Fibroblast of the conjunctiva (primary cell): Measurements from ENCODE around the gene IGSF3.

Experiments used
- DNase-seq: peaks from one replicate; pipeline ENCODE4 v3.0.0-alpha.2; 2010; ENCODE audit warnings: low read depth

Gene IGSF3

DNA sequence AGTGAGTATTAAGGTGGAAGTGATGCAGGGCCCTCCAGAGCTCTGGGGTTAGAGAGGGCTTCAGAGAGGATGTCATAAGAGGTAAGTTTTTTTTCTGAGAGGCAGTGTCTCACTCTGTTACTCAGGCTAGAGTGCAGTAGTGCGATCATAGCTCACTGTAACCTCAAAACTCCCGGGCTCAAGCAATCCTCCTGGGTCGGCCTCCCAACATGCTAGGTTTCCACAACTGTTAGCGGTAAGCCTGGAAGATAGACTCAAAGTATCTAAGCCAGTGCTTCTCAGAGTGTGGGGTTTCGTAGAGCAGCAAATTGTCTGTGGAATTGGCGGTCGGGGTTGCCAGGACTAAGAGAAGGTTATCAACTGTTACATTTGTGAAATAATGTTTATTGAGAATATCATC is 18.6 kb upstream of the IGSF3 start:
- DNase-seq: no peak

DNA sequence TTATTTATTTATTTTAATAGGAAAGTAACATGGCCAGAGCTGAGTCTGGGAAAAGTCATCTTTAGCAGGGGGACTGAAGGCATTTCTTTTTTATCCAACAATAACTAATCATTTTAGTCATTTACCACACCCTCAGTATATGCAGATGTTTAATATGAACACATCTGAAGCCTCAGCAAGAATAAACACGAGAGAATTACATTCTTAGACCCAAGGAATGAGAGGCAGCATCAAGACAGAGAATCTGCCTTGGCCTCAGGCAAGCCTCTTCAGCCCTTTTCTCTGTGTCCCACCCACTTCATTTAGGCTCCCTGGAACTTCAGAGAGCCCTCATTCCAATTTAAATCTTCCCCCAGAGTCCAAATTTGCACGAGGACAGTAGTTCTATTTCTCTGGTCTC is 17.0 kb upstream of the IGSF3 start:
- DNase-seq: no peak

DNA sequence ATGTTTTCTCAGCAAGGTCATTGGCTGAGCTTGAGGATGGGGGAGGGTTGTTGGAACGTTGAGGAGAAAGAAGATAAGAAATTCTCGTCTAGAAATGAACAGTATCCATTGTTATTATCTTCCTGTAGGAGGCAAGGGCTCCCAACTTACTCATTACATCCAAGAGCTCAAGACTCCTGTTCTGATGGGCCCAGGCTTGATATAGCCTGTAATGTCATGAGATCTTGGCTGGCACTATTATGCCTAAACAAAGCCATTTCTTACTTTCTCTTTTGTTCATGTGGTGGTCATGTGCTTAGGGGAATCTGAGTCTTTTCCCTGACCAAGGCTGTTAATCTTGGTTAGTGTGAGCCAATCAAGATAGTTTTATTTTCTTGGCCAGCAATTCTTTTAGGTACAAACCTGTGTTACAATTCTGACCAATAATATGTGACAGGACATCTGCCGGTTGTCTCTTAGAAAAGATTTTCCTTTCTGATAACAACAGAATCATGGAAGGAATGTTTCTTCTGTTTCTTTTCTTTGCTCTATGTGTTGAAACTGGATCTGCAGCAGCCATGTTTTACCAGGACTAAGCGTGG is 15.2 kb upstream of the IGSF3 start:
- no peak for DNase-seq

DNA sequence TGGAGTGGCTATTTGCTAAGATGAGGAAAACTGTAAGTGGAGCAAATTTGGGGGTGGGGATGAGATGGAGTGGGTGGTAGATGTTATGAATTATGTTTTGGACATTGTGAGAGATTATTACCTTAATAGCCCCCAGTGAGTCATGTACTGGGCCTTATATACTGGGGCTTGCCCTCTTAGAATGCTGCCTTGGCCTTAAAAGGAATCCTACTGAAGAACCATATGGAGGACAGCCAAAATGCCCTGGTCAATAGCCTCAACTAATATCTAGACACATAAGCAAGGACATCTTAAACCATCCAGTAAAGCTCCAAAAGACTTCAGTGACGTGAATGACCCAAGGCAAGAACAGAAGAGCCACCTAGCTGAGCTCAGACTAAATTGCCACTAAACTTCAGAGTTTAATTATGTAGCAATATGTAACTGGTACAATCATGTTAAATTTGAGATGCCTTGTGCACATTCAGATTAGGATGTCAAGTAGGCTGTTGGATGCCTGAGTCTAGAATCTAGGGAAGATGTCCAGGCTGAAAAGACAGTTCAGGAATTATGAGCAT is 13.9 kb upstream of the IGSF3 start:
- DNase-seq: no peak

DNA sequence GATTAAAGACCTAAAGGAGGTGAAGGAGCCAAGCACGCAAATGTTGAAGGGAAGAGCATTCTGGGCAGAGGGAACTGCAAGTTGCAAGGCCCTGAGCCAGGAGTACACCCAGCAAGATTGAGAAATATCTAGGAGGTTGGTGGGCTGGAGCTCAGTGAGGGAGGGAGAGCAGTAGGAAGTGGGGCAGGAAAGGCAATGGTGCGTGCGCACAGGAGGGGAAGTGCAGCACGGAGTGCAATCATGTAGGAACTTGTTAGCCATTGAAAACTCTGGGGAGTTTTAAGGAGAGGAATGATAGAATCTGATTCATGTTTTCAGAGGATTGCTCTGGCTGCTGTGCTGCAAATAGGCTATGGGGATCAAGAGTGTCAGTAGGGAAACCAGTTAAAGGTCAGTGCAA is 13.2 kb upstream of the IGSF3 start:
- no peak for DNase-seq

DNA sequence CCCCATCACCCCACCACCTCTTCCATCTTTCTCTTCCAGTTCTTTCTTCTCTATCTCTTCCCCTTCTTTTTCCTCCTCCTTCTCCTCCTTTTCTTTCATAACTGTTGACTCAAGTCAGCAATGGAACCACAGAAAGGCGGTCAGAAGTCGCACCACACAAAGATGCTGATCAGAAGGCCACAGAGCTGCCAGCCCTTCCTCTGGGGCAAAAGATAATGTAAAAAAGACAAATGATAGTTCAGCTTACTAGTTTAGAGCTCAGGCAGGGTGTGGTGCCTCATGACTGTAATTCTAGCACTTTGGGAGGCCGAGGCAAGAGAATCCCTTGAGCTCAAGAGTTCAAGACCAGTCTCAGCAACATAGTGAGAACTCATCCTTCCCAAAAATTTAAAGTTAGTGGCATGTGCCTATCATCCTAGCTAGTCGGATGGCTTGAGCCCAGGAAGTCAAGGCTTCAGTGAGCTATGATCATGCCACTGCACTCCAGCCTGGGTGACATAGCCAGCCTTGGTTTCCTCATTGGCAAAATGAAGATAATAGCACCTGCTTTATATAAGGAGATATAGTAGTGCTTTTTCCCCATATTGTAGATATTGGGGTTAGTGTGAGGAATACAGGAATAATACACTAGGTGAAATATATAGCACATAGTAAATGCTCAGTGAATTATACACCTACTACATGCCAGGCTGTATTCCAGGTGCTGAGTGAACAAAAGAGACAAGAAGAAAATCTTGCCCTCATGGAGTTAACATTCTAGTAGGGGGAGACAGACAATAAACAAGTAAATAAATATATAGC is 12.5 kb upstream of the IGSF3 start:
- no peak for DNase-seq

DNA sequence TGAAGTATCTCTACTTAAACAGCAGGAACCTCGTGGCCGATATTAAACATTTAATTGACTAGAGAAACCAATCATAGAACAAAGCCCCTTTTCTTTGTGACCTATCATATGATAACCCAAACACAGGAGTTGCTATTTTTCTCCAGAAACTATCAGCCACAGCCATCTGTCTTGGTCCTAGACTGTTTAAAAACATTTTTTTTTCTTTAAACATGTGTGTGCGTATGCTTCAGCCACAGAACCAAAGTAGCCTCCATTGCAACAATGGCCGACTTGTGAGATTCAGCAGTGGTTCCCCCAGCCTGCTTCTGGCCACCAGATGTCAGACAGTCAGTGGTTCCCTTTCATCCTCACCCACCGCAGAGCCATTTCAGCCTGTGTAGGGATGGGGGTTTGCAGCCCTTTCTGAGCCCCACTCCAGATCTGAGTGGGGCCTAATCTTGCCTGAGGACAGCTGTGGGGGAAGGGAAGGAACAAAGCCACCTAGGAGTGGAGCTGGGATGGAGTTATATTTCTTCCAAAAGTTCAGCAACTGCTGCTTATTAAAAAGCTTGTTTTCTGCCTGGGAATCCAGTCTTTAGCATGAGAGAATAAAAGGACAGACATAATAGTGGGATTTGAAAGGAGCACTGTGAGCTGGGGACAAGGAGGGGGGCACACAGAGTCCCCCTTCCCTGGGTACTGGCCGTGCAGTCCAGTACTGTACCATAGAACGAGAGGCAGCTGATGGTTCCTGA is 11.7 kb upstream of the IGSF3 start:
- DNase-seq: no peak

DNA sequence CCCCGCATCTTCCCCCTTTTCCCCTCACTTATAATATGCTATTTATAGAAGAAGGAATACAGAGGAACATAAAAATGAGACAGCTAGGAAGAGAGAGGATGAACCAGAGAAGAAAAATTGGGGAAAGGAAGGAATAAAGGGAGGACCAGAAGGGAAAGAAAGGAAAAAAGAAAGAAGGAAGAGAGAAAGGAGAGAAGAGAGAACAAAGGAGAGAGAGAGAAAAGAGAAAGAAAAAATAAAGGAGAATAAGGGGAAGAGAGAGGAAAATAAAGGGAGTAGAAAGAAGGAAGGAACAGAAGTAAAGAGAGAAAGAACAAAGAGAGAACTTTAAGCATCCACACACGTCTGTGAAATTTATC is 11.2 kb upstream of the IGSF3 start:
- no peak for DNase-seq

DNA sequence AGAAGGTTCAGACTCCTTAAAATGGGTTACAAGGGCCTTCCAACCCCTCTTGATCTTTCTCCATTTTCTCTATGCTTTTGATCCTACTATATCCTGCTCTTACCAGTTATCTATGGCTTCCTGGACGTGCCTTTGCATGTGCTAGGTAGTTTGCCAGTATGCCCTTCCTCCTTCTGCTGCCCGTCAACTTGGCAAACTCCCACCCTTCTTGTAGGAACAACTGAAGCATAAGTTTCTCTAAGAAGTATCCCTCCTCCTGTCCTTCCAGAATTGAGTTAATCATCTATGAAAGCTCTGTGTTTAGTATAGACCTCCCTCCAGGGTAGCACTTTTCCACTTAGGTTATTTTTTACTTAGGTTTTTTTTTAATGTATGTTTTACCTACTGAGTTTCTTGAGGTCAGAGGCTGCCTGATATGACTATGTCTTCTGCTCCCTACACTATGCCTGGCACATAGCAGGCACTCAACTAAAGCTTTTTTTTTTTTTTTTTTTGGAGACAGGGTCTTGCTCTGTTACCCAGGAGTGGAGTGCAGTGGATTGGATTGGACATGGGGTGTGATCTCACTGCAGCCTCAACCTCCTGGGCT is 10.0 kb upstream of the IGSF3 start:
- DNase-seq: no peak

DNA sequence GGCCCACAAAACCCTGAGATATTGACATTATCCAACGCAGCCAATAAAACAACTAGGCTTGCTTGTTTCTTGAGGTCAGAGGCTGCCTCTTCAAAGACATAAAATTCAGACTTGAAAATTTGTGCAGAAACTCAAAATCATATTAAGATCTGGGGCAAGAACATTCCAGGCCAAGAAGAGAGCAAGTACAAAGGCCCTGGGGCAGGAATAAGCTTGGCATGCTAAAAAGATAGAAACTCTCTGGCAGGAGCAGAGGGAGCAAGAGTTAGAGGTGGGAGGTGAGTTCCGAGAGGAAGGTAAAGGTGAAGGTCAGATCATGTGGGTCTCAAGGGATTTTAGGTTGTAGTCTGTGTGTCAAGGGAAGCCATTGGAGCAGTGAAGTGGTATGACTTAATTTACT is 8.8 kb upstream of the IGSF3 start:
- no peak for DNase-seq

DNA sequence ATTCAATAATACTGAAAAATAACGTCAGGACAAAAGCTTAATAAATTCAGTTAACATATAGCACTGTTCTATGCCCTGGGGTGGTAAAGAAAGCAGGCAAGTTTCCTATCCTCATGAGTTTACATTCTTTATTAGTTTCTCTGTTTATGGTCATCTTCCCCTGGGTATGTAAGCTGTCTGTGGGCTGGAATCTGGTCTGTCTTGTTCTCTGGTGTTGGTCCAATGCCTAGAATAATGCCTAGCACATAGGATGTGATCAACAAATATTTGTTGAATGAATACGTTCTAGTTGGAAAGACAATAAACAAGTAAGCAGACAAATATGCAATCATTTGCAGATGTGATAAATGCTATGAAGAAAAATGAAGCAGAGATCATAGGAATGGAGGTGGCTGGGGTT is 7.2 kb upstream of the IGSF3 start:
- peak; percentile 27 for DNase-seq

DNA sequence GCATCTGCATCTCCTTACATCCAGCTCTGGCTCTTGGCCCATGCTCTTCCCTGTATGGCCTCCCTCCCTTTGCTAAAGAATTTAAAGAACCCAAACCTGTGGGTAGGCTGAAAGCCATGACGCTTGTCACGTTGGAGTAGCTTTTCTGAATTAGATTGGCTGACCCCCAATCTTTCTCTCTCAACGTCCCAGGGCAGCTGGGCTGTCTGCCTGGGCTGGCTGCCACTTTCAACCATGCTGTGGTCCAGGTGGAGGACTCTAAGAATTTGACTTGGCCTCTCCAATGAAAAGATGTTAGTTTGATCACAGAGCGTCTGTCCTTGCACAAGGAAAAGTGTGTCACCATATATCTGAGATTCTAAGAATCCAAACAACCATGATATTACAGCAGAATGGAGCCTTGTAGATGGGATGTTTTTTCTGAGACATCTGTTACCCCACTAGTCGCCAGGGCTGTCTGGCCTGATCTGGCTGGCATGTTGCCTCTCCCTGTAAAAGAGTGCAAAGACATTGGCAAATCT is 6.5 kb upstream of the IGSF3 start:
- DNase-seq: no peak

DNA sequence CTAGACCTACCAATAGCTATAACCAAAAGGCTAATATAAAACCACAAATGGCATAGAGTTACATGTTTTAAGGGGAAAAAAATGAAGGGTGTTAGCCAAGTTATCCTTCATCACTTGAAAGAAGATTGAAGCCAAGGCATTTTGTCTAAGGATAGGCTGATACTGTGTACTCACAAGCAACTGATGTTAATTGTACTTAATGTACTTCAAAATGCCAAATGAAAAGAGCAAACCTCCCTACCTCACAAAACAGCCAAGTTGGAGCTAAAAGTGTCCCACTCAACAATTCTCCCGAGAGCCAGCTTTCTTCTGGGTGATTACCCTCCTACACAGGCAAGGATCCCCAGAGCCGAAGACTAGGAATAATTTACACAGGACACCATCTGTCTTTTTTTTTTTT is 4.4 kb upstream of the IGSF3 start:
- no peak for DNase-seq

DNA sequence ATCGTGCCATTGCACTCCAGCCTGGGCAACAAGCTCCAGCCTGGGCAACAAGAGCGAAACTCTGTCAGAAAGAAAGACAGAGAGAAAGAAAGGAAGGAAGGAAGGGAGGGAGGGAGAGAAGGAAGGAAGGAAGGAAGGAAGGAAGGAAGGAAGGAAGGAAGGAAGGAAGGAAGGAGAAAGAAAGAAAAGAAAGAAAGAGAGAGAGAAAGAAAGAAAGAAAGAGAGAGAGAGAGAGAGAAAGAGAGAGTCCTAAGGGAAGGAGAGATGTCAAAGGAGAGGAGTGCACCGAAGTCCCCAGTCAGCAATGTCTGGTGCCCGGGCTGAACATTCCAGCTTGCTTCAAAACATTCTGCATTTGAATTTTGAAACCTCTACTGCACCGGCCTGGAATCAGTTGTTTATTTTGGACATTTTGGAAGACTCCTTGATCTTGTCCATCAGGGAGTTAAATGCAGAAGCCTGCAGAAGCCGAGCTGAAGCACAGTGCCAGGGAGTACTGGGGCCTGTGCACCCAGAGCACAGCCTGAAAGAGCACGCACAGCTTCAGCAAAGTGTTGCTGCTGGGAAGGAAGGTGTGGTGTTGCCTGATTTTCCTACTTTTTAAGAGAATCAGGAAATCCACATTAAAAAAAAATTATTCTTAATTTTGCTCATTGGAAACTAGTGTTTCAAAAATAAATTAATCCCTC is 3.7 kb upstream of the IGSF3 start:
- DNase-seq: no peak

DNA sequence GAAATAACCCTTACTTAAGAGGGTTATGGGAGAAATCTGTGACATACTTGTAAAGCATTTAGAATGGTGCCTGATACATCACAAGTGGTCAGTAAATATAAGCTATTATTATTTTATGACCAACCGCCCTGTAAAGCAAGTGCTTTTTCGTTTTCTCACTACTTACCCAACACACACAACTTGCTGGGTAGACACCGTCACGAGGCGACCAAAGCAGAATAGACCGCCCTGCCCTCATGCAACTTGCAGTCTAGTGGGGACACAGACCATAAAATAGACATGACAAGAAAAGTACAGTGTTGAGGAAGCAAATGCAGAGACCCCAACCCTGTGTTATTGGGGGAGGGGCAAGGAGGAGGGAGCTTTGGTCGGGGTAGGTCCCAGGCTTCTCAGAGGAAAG is 744 bp upstream of the IGSF3 start:
- DNase-seq: no peak

DNA sequence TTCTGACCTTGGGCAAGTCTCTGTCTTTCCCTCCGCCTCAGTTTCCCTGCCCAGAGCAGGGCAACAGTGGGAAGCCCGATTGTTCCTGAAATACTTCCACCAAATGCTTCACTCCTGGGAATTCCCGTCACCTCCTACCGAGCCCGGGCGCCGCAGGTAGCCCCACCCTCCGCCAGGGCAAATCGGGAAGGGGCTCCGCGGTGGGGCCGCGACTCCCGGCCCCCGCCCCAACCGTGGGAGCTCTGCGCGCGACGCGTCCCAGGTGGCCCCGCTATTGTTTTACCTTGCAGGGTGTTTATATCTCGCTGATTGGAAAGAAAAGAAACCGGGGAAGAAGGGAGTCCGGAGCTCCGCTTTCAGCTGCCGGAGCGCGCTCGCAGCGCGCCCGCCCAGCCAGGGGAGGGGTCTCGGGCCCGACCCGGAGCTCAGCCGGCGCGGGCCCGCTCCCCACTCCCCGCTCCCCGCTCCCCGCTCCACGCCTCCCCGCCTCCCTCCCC is 407 bp downstream of the IGSF3 start:
- no peak for DNase-seq

DNA sequence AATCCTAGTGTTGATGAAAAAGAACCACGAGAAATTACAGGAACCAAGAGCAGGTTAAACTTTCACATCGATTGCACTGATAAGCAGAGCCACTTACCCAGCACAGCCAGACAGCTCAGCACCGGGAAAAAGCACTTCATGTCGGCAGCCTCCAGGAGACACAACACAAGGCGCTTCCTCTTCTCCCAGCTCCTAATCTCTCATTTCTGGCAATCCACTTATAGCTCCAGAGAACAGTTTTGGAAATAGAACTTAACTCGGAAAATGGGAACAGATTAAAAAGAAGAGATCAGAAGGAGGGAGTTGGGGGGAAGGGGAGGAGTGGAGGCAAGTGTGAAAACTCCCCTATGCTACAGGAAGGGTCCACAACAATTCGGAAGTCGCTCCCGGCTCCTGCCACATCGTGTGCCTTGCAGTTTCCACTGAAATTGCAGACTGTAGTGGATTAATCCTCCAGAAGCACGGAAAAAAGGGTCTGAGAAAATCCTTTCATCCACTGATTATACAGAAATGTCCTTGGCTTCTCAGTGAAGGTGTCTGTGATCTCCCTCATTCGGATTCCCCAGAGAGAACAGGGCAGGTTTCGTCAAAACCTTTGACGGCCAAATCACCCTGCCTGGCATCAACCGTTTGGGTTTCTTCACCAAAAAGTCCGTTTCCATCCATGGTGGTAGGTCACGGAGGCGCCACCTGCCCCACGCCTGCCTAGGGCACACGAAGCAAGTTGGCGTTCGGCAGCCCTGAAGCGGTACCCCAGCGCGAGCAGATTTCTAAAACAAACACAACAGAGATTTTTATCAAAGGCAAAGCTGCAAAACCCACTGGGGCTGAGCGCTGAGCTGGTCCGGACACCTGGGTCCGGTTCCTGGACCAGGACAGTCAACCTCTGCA is 1.1 kb downstream of the IGSF3 start:
- no peak for DNase-seq

DNA sequence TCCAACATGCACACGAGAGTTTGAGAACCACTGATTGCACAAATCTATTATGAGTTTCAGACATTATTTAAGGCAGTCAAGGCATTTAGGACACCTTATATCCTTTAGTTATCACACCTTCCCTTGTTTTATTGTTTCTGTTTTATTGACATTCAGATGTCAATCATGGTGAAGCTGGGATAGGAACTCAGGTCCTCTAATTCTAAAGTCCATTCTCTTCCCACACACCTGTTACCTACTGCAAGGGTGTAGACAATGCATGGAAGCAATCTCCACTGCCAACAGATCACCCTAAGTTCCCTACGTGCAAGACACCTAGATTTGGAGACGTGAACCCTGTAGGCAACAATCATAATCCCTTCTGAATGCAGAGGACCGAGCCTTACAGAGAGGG is 2.6 kb downstream of the IGSF3 start:
- DNase-seq: no peak

DNA sequence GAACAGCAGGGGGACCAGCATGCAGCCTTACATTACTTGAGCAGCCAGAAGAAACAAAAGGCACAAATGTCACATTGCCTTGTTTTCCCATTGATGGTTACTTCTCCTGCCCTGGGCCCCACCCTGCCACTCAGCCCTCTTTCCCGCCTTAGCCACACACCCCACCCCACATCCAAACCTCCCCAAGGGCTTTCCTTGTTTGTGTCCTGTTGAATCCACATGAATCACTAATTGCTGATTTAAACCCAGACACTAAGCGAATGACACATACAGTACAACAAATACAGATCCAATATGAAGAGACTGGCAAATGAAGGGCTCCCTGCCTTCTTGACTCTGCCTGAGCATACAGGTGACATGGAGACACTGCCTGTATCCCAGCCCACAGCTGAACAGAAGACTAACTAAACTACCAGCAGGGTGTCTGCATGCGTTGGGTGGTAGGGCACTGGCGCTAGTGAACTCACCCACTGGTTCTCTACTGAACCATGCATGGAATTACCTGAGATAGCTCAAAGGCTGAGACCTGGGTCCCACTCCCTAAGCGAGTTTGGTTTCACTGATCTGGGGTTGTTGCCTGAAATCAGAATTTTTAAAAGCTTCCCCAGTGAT is 3.1 kb downstream of the IGSF3 start:
- no peak for DNase-seq

DNA sequence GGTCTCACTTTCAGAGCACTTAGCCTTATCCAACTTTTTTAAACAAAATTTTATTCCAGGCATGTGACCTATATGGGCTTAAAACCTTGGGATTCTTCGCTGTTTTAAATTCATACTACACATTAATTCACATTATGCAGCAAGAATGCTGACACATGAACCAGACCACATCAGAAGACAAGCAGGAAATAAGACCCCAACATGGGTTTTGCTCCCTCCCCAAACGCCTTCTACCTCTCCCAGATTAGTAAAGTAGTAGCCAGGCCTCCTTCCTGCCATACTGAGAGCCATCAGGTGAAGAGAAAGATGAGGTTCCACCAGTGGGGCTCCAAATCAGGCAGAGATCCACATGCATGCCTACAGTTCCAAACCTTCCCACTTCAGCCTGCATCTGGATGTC is 3.7 kb downstream of the IGSF3 start:
- no peak for DNase-seq
